Activated CD8-positive, alpha-beta memory T cell treated with anti-CD3 and anti-CD28 coated beads for 36 hours (primary cell): ENCODE measurements around the gene COPG2. TPM values are rescaled to one million over a fixed set of nuclear protein-coding genes. Genes with fewer than 3 reads are reported as not detected.

Experiments
- CTCF ChIA-PET: fragments of 350-600 bp; sonication (Branson Sonifier 250); formaldehyde crosslinking; loops from one replicate; lab custom pipeline; 2021; ENCODE audit warnings: antibody characterized with exemption; lab: Charles Lee
- POLR2A ChIA-PET: fragments of 350-600 bp; sonication (Branson Sonifier 250); formaldehyde crosslinking; loops from one replicate; lab custom pipeline; 2021; ENCODE audit warnings: antibody characterized with exemption; lab: Charles Lee
- total RNA-seq, 2 experiments: library from RNA; stranded (reverse); gene quantifications; one replicate each; pipeline ENCODE4 v1.2.3, GENCODE V29; 2021

COPG2 gene
- total RNA-seq, 2 experiments from 2014 or later: 22.7 to 24.0 TPM

GRCh38 chr7:130521258-130521951, 147.1 kb downstream of the COPG2 start:
- ChIA-PET CTCF (no interaction called here), POLR2A (no interaction called here)

- ChIA-PET POLR2A (no interaction called here), CTCF (no interaction called here)
Observed at GRCh38 chr7:130515315-130516040, 153.1 kb downstream of the COPG2 start.

- ChIA-PET POLR2A (no interaction called here), CTCF (no interaction called here)
Observed at GRCh38 chr7:130513447-130513846, 155.1 kb downstream of the COPG2 start.

- ChIA-PET CTCF (interaction anchor here (0.7 kb wide), 1 partner anchor 162 kb away, joined by 6 read pairs; no protein-coding TSS in a partner anchor), POLR2A (interaction anchor here (0.6 kb wide), 1 partner anchor 13 kb away, joined by 5 read pairs; no protein-coding TSS in a partner anchor)
Observed at GRCh38 chr7:130512038-130512437, 156.5 kb downstream of the COPG2 start.

- ChIA-PET CTCF (interaction anchor here (0.7 kb wide), 1 partner anchor 131 kb away, joined by 3 read pairs; no protein-coding TSS in a partner anchor), POLR2A (no interaction called here)
Observed at GRCh38 chr7:130506358-130506757, 162.2 kb downstream of the COPG2 start.

- CTCF ChIA-PET: no interaction called here
- POLR2A ChIA-PET: no interaction called here
Observed at GRCh38 chr7:130505753-130506152, 162.8 kb downstream of the COPG2 start.

- ChIA-PET CTCF (no interaction called here), POLR2A (no interaction called here)
Observed at GRCh38 chr7:130500910-130501309, 167.6 kb downstream of the COPG2 start.

GRCh38 chr7:130500463-130500862, 168.1 kb downstream of the COPG2 start:
- ChIA-PET POLR2A (no interaction called here), CTCF (no interaction called here)

- CTCF ChIA-PET: no interaction called here
Observed at GRCh38 chr7:130494431-130494858, 174.1 kb downstream of the COPG2 start.

GRCh38 chr7:130493275-130493873, 175.2 kb downstream of the COPG2 start:
- ChIA-PET CTCF (no interaction called here), POLR2A (no interaction called here)

More at GRCh38 chr7:130494431-130494858, 174.1 kb downstream of the COPG2 start:
- POLR2A ChIA-PET: interaction anchor here (0.6 kb wide), 1 partner anchor 151 kb away, joined by 6 read pairs; no protein-coding TSS in a partner anchor

- CTCF ChIA-PET: no interaction called here
Observed at GRCh38 chr7:130492523-130493274, 175.8 kb downstream of the COPG2 start.

GRCh38 chr7:130491841-130492522, 176.6 kb downstream of the COPG2 start, which contains the start of gene MEST:
Gene MEST, plus strand, starts transcription at chr7:130492085. Its CDS starts 229 bp downstream, at chr7:130492314.
- ChIA-PET POLR2A (no interaction called here), CTCF (no interaction called here)

More at GRCh38 chr7:130492523-130493274, 175.8 kb downstream of the COPG2 start:
- POLR2A ChIA-PET: no interaction called here

GRCh38 chr7:130490888-130491804, 177.4 kb downstream of the COPG2 start:
- ChIA-PET CTCF (no interaction called here), POLR2A (no interaction called here)

- ChIA-PET POLR2A (no interaction called here), CTCF (no interaction called here)
Observed at GRCh38 chr7:130490311-130490791, 178.2 kb downstream of the COPG2 start.

- ChIA-PET CTCF (interaction anchor here (1.2 kb wide), 1 partner anchor 14 kb away, joined by 3 read pairs; no protein-coding TSS in a partner anchor), POLR2A (no interaction called here)
Observed at GRCh38 chr7:130489140-130489983, 179.2 kb downstream of the COPG2 start.

- CTCF ChIA-PET: interaction anchor here (1.2 kb wide), 1 partner anchor 15 kb away, joined by 3 read pairs; no protein-coding TSS in a partner anchor
- POLR2A ChIA-PET: no interaction called here
Observed at GRCh38 chr7:130488392-130489139, 180.0 kb downstream of the COPG2 start.
